Measurements from ENCODE around the gene NFKBIB.
"Not testable (repeated sequence)": the region's sequence is repeated elsewhere in the genome, so short reads cannot be mapped to it uniquely, and the experiment has no call there.

NFKBIB gene

DNA sequence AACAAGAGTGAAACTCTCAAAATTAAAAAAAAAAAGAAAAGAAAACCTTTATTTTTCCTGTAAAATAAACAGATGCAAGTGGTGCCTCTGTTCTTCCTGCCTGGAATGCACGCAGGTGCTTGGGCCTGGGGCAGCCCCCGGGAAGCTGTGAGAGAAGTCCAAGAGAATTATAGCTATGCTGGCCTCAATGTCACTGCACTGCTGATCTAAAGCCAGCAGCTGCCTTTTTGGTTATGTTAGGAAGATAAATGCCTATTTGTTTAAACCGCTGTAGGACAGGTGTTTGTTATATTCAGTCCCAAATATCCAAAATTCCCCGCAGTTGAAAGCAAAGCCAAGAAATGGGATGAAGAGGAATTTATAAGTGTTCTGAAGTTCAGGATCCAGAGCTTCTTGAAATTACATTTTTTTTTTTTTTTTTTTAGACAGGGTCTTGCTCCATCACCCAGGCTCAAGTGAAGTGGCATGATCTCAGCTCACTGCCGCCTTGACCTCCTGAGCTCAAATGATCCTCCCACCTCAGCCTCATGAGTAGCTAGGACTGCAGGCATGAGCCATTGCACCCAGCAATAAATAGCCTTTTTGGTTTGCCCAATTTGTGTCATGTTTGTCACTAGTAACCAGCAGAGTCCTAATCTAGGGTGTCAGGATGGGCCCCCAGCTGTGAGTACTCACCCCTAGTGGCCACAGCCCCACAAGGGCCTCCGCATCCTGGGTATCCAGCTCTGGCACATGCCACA lies 23.9 kb upstream of the NFKBIB start:
- no peak for DNase-seq (ENCODE audit: low read depth)

- no peak for DNase-seq (ENCODE audit: low read depth)
These were observed 21.8 kb upstream of the NFKBIB start, which contains the start of gene RINL for GRCh38 chr19:38877781-38878574. RINL (minus strand) TSS chr19:38878275; CDS start chr19:38876742, 1,533 bp downstream.

- DNase-seq (ENCODE audit: low read depth): no peak
These were observed 21.0 kb upstream of the NFKBIB start for GRCh38 chr19:38878575-38879399.

GRCh38 chr19:38879400-38879751 lies 20.4 kb upstream of the NFKBIB start:
- no peak for DNase-seq (ENCODE audit: low read depth)

GRCh38 chr19:38880076-38880881 lies 19.5 kb upstream of the NFKBIB start:
- no peak for DNase-seq (ENCODE audit: low read depth)

DNA sequence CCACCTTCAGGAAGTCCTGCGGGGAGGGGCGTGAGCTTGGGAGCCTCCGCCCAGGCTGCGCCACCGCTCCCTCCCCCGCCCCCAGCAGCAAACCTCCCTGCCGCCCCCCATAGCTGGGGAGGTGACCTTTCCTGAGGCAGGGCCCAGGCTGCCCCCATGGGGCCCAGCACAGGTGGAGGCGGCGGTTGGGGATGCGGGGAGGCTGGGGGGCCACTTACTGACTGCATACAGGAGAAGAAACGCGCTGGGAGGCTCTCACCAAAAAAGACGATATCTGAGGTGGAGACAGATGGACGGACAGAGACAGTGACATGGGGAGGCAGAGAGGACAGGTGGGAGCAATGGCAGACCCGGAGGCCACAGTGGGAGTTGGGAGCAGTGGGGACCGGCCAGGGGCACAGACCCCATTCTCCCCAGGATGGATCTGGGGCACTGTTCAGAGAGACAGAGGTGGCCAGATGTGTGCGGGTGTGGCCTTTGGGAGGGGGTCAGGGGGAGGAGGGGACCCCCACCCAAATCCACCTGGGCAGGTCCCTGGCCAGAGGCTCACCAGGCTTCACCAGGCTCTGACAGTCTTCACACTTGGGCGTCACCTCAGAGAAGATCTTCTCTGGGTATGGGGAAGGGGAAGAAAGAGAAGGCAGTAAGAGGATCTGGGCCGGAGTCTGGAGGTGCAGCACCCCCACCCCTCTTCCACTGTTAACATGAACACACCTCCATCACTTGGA lies 18.7 kb upstream of the NFKBIB start:
- no peak for DNase-seq (ENCODE audit: low read depth)

GRCh38 chr19:38883286-38883685 lies 16.5 kb upstream of the NFKBIB start:
- DNase-seq (ENCODE audit: low read depth): no peak

DNA sequence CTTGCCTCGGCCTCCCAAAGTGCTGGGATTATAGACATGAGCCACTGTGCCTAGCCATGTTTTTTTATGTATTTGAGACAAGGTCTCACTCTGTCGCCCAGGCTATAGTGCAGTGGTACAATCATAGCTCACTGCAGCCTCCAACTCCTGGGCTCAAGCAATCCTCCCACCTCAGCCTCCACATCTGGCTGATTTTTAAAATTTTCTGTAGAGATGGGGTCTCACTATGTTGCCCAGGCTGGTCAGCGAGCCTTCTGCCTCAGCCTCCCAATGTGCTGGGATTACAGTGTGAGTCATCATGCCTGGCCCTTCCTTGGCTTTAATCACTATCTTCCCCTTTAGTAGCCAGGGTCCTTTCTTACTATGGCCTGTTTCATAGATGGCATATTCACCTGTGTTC lies 15.1 kb upstream of the NFKBIB start:
- DNase-seq (ENCODE audit: low read depth): not testable (repeated sequence)

- DNase-seq (ENCODE audit: low read depth): no peak
These were observed 10.9 kb upstream of the NFKBIB start for GRCh38 chr19:38888876-38889275.

DNA sequence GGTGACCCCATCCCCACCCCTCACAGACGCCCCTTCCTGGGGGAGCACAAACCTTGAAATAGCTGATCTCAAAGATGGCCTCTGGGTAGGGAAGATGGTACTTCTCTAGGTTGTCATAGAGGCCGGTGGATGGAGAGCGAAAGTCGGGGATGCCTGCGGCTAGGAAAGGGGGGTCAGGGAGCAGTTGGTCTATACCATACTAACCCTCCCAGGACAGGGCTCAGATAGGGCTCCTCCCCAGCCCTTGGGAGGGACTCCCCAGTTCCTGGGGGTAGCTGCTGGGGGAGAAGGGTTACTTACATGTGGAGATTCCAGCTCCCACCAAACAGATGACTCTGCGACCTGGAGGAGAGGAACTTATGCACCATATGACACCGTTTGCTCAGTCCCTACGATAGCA lies 10.0 kb upstream of the NFKBIB start:
- no peak for DNase-seq (ENCODE audit: low read depth)

GRCh38 chr19:38890686-38891085 lies 9.1 kb upstream of the NFKBIB start:
- no peak for DNase-seq (ENCODE audit: low read depth)

- no peak for DNase-seq (ENCODE audit: low read depth)
These were observed 8.0 kb upstream of the NFKBIB start for GRCh38 chr19:38891771-38892170.

DNA sequence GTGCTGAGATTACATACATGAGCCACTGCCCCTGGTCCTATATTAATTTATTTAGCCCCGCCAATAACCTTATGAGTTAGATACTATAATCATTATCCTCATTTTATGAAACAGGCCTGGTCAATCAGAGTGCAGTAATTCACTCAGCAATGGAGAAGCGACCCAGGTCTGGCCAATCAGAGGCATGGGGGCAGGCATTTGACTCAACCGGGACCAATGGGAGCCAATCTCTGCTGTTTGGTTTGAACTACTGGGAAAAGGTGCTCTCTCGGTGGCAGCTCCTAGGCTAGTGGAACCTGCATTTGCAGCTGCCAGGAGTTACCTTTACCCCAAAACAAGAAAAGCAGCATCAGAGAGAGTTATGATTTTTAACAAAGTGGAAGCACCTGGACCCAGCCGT lies 6.9 kb upstream of the NFKBIB start:
- no peak for DNase-seq (ENCODE audit: low read depth)

- DNase-seq (ENCODE audit: low read depth): no peak
These were observed 6.4 kb upstream of the NFKBIB start for GRCh38 chr19:38893341-38893771.

- no peak for DNase-seq (ENCODE audit: low read depth)
These were observed 4.8 kb upstream of the NFKBIB start for GRCh38 chr19:38894968-38895367.

GRCh38 chr19:38898788-38899446 lies 852 bp upstream of the NFKBIB start:
- no peak for DNase-seq (ENCODE audit: low read depth)

GRCh38 chr19:38900202-38900629 lies 447 bp downstream of the NFKBIB start:
- no peak for DNase-seq (ENCODE audit: low read depth)

- no peak for DNase-seq (ENCODE audit: low read depth)
These were observed 998 bp downstream of the NFKBIB start for GRCh38 chr19:38900743-38901190.

DNA sequence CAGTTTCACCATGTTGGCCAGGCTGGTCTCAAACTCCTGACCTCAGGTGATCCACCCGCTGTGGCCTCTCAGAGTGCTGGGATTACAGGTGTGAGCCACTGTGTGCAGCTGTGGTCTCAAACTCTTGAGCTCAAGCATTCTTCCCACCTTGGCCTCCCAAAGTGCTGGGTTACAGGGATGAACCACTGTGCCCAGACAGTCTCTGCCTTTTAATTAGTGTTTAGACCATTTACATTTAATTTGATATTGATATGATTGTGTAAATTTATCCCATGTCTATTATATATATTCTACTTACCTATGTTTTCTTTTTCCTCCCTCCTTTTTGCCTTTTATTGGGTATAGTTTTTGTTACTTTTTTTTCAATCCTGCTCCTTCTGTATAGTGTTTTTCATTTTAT lies 1.9 kb downstream of the NFKBIB start:
- DNase-seq (ENCODE audit: low read depth): no peak
